Lung (tissue), 13 donors: Measurements from ENCODE around the gene SLC25A3. TPM values are rescaled to one million over a fixed set of nuclear protein-coding genes. Genes with fewer than 3 reads are reported as not detected.

Source experiments
- ATAC-seq: fragments of 200-7000 bp; cut with Tn5 transposase; one replicate; pipeline ENCODE4 v1.9.1; 2020; ENCODE audit warnings: moderate number of reproducible peaks; ENCODE audit not compliant: insufficient read depth, low FRiP score
- DNase-seq, 3 donors: peaks; one replicate each; pipeline ENCODE4 v3.0.0-alpha.2; 2013 to 2017
- H3K27ac ChIP-seq, 2 donors: one replicate each; pipeline ENCODE4 v1.5.1; 2013; ENCODE audit warnings: mild to moderate bottlenecking in 2 of 2, moderate library complexity in 2 of 2, control low read depth in 1 of 2, inconsistent platforms in 1 of 2, low read depth in 1 of 2, low read length in 1 of 2
- H3K27me3 ChIP-seq, 3 donors: one replicate each; pipeline ENCODE4 v1.5.1; 2013; ENCODE audit warnings: low read length in 2 of 3; ENCODE audit not compliant: control insufficient read depth in 3 of 3, insufficient read depth in 3 of 3
- H3K36me3 ChIP-seq, 4 donors: one replicate each; pipeline ENCODE4 v1.5.1; 2013; ENCODE audit warnings: low read length in 4 of 4, mild to moderate bottlenecking in 1 of 4, moderate library complexity in 1 of 4; ENCODE audit not compliant: control insufficient read depth in 4 of 4, insufficient read depth in 4 of 4
- H3K4me1 ChIP-seq, 5 donors: one replicate each; pipeline ENCODE4 v1.5.1; 2013; ENCODE audit warnings: low read length in 5 of 5, mild to moderate bottlenecking in 2 of 5, moderate library complexity in 1 of 5; ENCODE audit not compliant: control insufficient read depth in 5 of 5, insufficient read depth in 5 of 5
- H3K4me3 ChIP-seq: one replicate; pipeline ENCODE4 v1.5.1; 2013; ENCODE audit warnings: mild to moderate bottlenecking, control low read depth, moderate library complexity
- H3K9ac ChIP-seq, 2 donors: one replicate each; pipeline ENCODE4 v1.5.1; 2013; ENCODE audit warnings: low read length in 2 of 2, control low read depth in 1 of 2; ENCODE audit not compliant: insufficient read depth in 1 of 2
- H3K9me3 ChIP-seq, 4 donors: one replicate each; pipeline ENCODE4 v1.5.1; 2013; ENCODE audit warnings: low read length in 3 of 4, mild to moderate bottlenecking in 1 of 4, moderate library complexity in 1 of 4; ENCODE audit not compliant: control insufficient read depth in 4 of 4, insufficient read depth in 3 of 4
- WGBS, 2 donors: extraction: QIAGEN DNeasy Blood & Tissue Kit; methylation state at CpG; one replicate each; pipeline ENCODE4 v1.1.7; 2013; 5-methylcytosine and 5-hydroxymethylcytosine counted together
- polyA plus RNA-seq, 2 donors: library from polyadenylated mRNA; stranded (reverse); fragments of 200-250 nt; gene quantifications; one replicate each; pipeline ENCODE4 v1.2.1, GENCODE V29; 2013
- small RNA-seq: library from RNA; depleted of rRNA; stranded (forward); fragments of <200 nt; gene quantifications from one replicate; pipeline ENCODE3, GENCODE V24; 2014; ENCODE audit warnings: low replicate concordance
- total RNA-seq, 2 donors: library from RNA; depleted of rRNA in 1 of 2; stranded (reverse); fragments of >200 nt in 1 of 2; gene quantifications; one replicate each; pipeline ENCODE4 v1.2.1, GENCODE V29; 2014 to 2021
- TF ChIP-seq, protein P1 (sequence below): IDR thresholded peaks from 2 replicates; pipeline ENCODE4 v1.5.1; 2012; ENCODE audit warnings: mild to moderate bottlenecking; ENCODE audit errors: control extremely low read depth, extremely low read depth
- donor health status: control.
- donor health status: control.
- donor health status: Bipolar disorder and iron deficiency.
- donor health status: healthy.
- donor health status: DM: yes; HTN: yes; CAD: no.

SLC25A3 gene
- total and polyA plus RNA-seq, 4 donors = 331 to 575 (median 369) TPM

DNA sequence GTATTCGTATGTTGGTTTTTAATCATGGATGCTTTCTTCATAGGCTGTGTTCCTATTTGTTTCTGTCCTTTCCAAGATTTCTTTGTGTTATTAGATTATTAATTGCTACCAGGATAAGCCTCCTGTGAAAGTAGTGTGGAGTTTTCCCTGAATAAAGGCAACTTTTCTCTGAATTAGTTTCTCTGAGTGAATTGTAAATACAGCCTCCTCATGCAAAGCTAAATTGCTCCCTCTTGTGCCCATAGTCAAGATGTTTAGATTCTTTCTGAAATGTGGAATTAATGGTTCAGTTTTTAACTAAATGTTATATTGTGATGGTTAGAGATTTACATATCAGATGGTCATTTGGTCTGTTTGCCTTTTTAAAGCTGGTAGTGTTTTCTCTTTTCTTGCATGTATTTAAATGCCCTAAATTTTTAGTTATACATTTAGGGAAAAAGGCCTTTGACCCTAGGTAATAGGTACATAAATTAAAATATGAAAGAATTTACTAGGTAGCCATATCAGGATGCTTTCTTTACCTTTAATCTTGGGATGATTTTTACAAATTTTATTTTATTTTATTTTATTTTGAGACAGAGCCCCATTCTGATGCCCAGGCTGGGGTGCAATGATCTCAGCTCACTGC lies 60.5 kb downstream of the SLC25A3 start:
- ATAC-seq = no peak
- Histone ChIP-seq H3K4me1 (no peaks in the 10 kb centered on the region), H3K4me3 (no peak overlapping the region), H3K27me3 (no peaks in the 10 kb centered on the region), H3K36me3 (peaks cover 10 to 37% (median 18%) of the 10 kb centered on the region in 4 donors), H3K9me3 (no peaks in the 10 kb centered on the region), H3K27ac (no peak overlapping the region), H3K9ac (no peak overlapping the region)
- TF ChIP-seq, protein P1, sequence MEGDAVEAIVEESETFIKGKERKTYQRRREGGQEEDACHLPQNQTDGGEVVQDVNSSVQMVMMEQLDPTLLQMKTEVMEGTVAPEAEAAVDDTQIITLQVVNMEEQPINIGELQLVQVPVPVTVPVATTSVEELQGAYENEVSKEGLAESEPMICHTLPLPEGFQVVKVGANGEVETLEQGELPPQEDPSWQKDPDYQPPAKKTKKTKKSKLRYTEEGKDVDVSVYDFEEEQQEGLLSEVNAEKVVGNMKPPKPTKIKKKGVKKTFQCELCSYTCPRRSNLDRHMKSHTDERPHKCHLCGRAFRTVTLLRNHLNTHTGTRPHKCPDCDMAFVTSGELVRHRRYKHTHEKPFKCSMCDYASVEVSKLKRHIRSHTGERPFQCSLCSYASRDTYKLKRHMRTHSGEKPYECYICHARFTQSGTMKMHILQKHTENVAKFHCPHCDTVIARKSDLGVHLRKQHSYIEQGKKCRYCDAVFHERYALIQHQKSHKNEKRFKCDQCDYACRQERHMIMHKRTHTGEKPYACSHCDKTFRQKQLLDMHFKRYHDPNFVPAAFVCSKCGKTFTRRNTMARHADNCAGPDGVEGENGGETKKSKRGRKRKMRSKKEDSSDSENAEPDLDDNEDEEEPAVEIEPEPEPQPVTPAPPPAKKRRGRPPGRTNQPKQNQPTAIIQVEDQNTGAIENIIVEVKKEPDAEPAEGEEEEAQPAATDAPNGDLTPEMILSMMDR = peak; percentile 51
- DNase-seq = peak in 2 of 3 donors; percentile 84 to 87
- 94 to 95% methylated on average over 1 of the region's 1 CpG for WGBS, 2 donors

Small RNA genes within 50 kb of the gene (small RNA-seq; reads per million reads assigned to genes)
- gene SNORA53 = 8.0 reads per million, percentile 95 among the genes with 10 or more reads in this experiment

Other genes starting within 250 kb of the SLC25A3 start
- gene TMPO, start 78.1 kb upstream of the SLC25A3 start, total RNA-seq = 100 to 1,000 TPM in 1 of 2 donors, 10 to 100 TPM in 1; 36.8 to 149 TPM
- 10 to 100 TPM; 20.7 to 24.3 TPM for gene TMPO, start 78.1 kb upstream of the SLC25A3 start, polyA plus RNA-seq
- gene IKBIP, start 51.1 kb downstream of the SLC25A3 start, total RNA-seq = 10 to 100 TPM; 14.9 to 26.6 TPM
- 10 to 100 TPM; 15.4 to 15.7 TPM for gene IKBIP, start 51.1 kb downstream of the SLC25A3 start, polyA plus RNA-seq
- 10 to 100 TPM; 15.4 to 53.2 TPM for gene APAF1, start 51.6 kb downstream of the SLC25A3 start, total RNA-seq
- 10 to 100 TPM in 1 of 2 donors, 1 to 10 TPM in 1; 6.6 to 12.0 TPM for gene APAF1, start 51.6 kb downstream of the SLC25A3 start, polyA plus RNA-seq